ENCODE data around the gene WDR5. TPM values are rescaled to one million over a fixed set of nuclear protein-coding genes. Genes with fewer than 3 reads are reported as not detected.

The WDR5 gene
- total and polyA plus RNA-seq, 9 donors: 25.1 to 60.2 (median 47.2) TPM

DNA sequence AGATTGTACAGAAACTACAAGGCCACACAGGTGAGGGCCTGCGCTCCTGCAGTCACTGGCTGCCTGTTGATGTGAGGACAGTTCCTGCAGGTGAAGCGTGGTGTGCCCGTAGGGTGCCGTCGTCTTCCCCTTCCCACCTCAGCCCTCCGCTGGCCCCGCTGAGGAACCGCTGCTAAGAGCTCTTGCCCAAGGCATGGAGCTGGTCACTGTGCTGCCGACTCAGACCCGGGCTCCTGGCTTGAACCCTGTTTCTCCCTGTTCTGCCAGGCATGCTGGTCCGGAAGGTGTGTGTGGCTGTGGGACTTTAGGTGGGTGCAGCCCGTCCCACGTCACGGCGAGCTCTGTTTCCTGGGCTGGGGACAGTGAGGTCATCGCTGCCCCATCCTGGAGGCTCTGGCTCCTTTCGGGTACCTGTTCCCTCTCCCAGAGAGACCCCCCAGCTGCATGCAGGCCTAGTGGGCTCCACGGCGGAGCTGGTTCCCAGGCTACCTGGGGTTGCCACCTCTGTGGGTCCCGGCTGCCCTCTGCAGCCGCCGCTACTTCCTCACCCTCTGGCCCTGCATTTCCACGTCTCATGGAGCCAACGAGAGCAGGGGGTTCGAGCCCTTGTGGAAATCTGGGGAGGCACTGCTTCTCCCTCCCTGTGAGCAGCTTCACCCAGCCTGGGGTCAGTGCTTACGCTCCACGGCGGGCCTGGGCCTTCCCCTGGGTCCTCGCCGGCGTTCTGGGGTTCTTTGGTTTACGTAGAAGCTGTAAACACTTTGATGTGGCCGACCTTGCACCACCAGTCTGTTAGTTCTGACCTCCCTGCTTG is 20.9 kb downstream of the WDR5 start:
- Histone ChIP-seq H3K27me3 (ENCODE audit: control insufficient read depth, insufficient read depth, low read length) (no peaks in the 10 kb centered on the region), H3K9me3 (replicated peaks; ENCODE audit: control insufficient read depth, low read depth, low read length) (no peaks in the 10 kb centered on the region), H3K27ac (ENCODE audit: low read length) (no peak overlapping the region), H3K36me3 (ENCODE audit: control insufficient read depth, insufficient read depth, low read length) (peaks cover 78% of the 10 kb centered on the region), H3K4me3 (ENCODE audit: low read length) (no peak overlapping the region), H3K4me1 (ENCODE audit: control insufficient read depth, insufficient read depth, low read length) (no peaks in the 10 kb centered on the region)
- 92% methylated on average over 32 of the region's 33 CpGs for WGBS (ENCODE audit: insufficient coverage)
- DNase-seq: no peak

GRCh38 chr9:134157378-134157885 is 21.6 kb downstream of the WDR5 start:
- Histone ChIP-seq H3K36me3 (ENCODE audit: control insufficient read depth, insufficient read depth, low read length) (peaks cover 71% of the 10 kb centered on the region), H3K4me3 (ENCODE audit: low read length) (no peak overlapping the region), H3K27me3 (ENCODE audit: control insufficient read depth, insufficient read depth, low read length) (no peaks in the 10 kb centered on the region), H3K4me1 (ENCODE audit: control insufficient read depth, insufficient read depth, low read length) (no peaks in the 10 kb centered on the region), H3K27ac (ENCODE audit: low read length) (no peak overlapping the region), H3K9me3 (replicated peaks; ENCODE audit: control insufficient read depth, low read depth, low read length) (no peaks in the 10 kb centered on the region)
- no peak for DNase-seq
- WGBS (ENCODE audit: insufficient coverage): 93% methylated on average over 21 of the region's 23 CpGs

DNA sequence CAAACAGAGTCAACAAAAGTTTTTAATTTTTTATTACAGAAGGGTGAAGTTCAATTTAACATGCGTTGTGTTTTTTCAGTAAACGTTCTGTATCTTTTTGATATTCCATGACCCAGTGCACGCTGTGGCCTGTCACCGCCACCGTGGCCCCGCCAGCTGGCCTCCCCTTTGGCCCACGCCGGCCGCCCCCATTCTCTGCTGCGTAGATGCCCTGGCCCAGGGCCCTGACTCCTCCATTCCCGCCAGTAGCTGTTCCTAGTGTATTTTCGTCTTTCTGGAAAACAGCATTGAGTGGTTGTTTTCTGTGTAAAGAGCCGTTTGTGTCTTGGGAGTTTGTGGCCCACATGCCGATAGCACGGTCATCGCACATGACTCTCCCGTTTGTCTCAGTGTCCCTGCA is 22.4 kb downstream of the WDR5 start:
- Histone ChIP-seq H3K27me3 (ENCODE audit: control insufficient read depth, insufficient read depth, low read length) (no peaks in the 10 kb centered on the region), H3K4me1 (ENCODE audit: control insufficient read depth, insufficient read depth, low read length) (peaks cover 6% of the 10 kb centered on the region), H3K9me3 (replicated peaks; ENCODE audit: control insufficient read depth, low read depth, low read length) (no peaks in the 10 kb centered on the region), H3K36me3 (ENCODE audit: control insufficient read depth, insufficient read depth, low read length) (peaks cover 63% of the 10 kb centered on the region), H3K27ac (ENCODE audit: low read length) (no peak overlapping the region), H3K4me3 (ENCODE audit: low read length) (no peak overlapping the region)
- DNase-seq: no peak
- 77% methylated on average over 10 of the region's 17 CpGs for WGBS (ENCODE audit: insufficient coverage)

GRCh38 chr9:134158753-134159392 is 23.0 kb downstream of the WDR5 start:
- Histone ChIP-seq H3K27me3 (ENCODE audit: control insufficient read depth, insufficient read depth, low read length) (no peaks in the 10 kb centered on the region), H3K4me3 (ENCODE audit: low read length) (no peak overlapping the region), H3K36me3 (ENCODE audit: control insufficient read depth, insufficient read depth, low read length) (peaks cover 58% of the 10 kb centered on the region), H3K9me3 (replicated peaks; ENCODE audit: control insufficient read depth, low read depth, low read length) (no peaks in the 10 kb centered on the region), H3K4me1 (ENCODE audit: control insufficient read depth, insufficient read depth, low read length) (peaks cover 12% of the 10 kb centered on the region), H3K27ac (ENCODE audit: low read length) (no peak overlapping the region)
- WGBS (ENCODE audit: insufficient coverage): 86% methylated on average over 18 of the region's 20 CpGs
- no peak for DNase-seq

- Histone ChIP-seq H3K27me3 (ENCODE audit: control insufficient read depth, insufficient read depth, low read length) (no peaks in the 10 kb centered on the region), H3K36me3 (ENCODE audit: control insufficient read depth, insufficient read depth, low read length) (peaks cover 49% of the 10 kb centered on the region), H3K9me3 (replicated peaks; ENCODE audit: control insufficient read depth, low read depth, low read length) (no peaks in the 10 kb centered on the region), H3K27ac (ENCODE audit: low read length) (no peak overlapping the region), H3K4me1 (ENCODE audit: control insufficient read depth, insufficient read depth, low read length) (peaks cover 13% of the 10 kb centered on the region), H3K4me3 (ENCODE audit: low read length) (no peak overlapping the region)
- 88% methylated on average over 12 of the region's 20 CpGs for WGBS (ENCODE audit: insufficient coverage)
- no peak for DNase-seq
These were observed 23.8 kb downstream of the WDR5 start for GRCh38 chr9:134159566-134160245.

- Histone ChIP-seq H3K9me3 (replicated peaks; ENCODE audit: control insufficient read depth, low read depth, low read length) (no peaks in the 10 kb centered on the region), H3K4me1 (ENCODE audit: control insufficient read depth, insufficient read depth, low read length) (peaks cover 13% of the 10 kb centered on the region), H3K27me3 (ENCODE audit: control insufficient read depth, insufficient read depth, low read length) (no peaks in the 10 kb centered on the region), H3K36me3 (ENCODE audit: control insufficient read depth, insufficient read depth, low read length) (peaks cover 30% of the 10 kb centered on the region), H3K4me3 (ENCODE audit: low read length) (no peak overlapping the region), H3K27ac (ENCODE audit: low read length) (no peak overlapping the region)
- DNase-seq: no peak
- 81% methylated on average over 14 of the region's 14 CpGs for WGBS (ENCODE audit: insufficient coverage)
These were observed 25.8 kb downstream of the WDR5 start for GRCh38 chr9:134161647-134162046.

GRCh38 chr9:134162212-134162775 is 26.4 kb downstream of the WDR5 start:
- Histone ChIP-seq H3K4me3 (ENCODE audit: low read length) (no peak overlapping the region), H3K27me3 (ENCODE audit: control insufficient read depth, insufficient read depth, low read length) (no peaks in the 10 kb centered on the region), H3K27ac (ENCODE audit: low read length) (no peak overlapping the region), H3K4me1 (ENCODE audit: control insufficient read depth, insufficient read depth, low read length) (peaks cover 13% of the 10 kb centered on the region), H3K9me3 (replicated peaks; ENCODE audit: control insufficient read depth, low read depth, low read length) (no peaks in the 10 kb centered on the region), H3K36me3 (ENCODE audit: control insufficient read depth, insufficient read depth, low read length) (peaks cover 23% of the 10 kb centered on the region)
- no peak for DNase-seq
- WGBS (ENCODE audit: insufficient coverage): 93% methylated on average over 4 of the region's 9 CpGs

GRCh38 chr9:134162926-134163370 is 27.1 kb downstream of the WDR5 start:
- no peaks in the 10 kb centered on the region for H3K9me3 ChIP-seq (replicated peaks; ENCODE audit: control insufficient read depth, low read depth, low read length)
- WGBS (ENCODE audit: insufficient coverage): 35% methylated on average over 24 of the region's 24 CpGs
- H3K36me3 ChIP-seq (ENCODE audit: control insufficient read depth, insufficient read depth, low read length): peaks cover 17% of the 10 kb centered on the region
- peaks cover 13% of the 10 kb centered on the region for H3K4me1 ChIP-seq (ENCODE audit: control insufficient read depth, insufficient read depth, low read length)
- DNase-seq: no peak
- no peak overlapping the region for H3K27ac ChIP-seq (ENCODE audit: low read length)
- H3K27me3 ChIP-seq (ENCODE audit: control insufficient read depth, insufficient read depth, low read length): no peaks in the 10 kb centered on the region
- no peak overlapping the region for H3K4me3 ChIP-seq (ENCODE audit: low read length)

DNA sequence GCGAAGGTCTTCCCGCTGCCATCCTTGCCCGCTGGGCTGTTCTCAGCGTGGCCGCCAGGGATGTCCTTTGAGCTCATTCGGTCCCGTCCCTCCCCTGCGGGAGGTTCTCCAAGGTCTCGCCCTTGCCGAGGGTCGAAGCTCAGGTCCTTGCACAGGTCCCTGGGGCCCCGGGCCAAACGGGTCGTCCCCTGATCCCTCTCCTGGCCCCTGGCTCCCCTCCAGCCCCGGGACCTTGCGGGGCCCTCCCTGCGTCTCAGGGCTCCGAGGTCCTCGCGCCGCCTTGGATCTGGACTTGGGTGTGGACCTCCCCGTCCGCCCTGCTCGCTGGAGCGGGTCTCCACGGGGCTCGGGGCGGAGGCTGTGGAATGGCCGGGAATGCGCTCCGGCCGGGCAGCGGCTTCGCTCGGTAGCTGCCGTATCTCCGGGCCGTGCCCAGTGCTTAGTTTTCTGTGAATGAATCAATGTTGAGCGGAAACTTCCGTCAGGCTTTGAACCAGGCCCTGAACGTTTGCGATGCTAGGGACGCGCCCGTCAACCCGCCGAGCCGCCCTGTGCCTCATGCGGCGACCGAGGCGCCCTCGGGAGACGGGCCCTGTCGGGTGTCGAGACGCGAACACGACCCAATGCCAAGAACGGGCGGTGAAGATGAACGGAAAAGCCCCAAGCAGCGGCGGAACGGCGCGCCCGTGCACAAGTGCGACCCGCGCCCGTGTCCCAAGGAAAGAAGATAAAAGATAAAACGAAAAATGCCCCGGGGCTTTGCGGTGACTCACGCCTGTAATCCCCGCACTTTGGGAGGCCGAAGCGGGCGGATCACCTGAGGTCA is 27.7 kb downstream of the WDR5 start:
- under 1% methylated on average over 79 of the region's 80 CpGs for WGBS (ENCODE audit: insufficient coverage)
- H3K27ac ChIP-seq (ENCODE audit: low read length): no peak overlapping the region
- no peaks in the 10 kb centered on the region for H3K27me3 ChIP-seq (ENCODE audit: control insufficient read depth, insufficient read depth, low read length)
- peaks cover 13% of the 10 kb centered on the region for H3K4me1 ChIP-seq (ENCODE audit: control insufficient read depth, insufficient read depth, low read length)
- no peaks in the 10 kb centered on the region for H3K9me3 ChIP-seq (replicated peaks; ENCODE audit: control insufficient read depth, low read depth, low read length)
- DNase-seq: peak; percentile 71
- H3K4me3 ChIP-seq (ENCODE audit: low read length): no peak overlapping the region
- peaks cover 11% of the 10 kb centered on the region for H3K36me3 ChIP-seq (ENCODE audit: control insufficient read depth, insufficient read depth, low read length)

Data from muscle of leg (tissue), 11 donors.